Pancreas (tissue), 10 donors: ENCODE data around the gene COL5A1. TPM values are rescaled to one million over a fixed set of nuclear protein-coding genes. Genes with fewer than 3 reads are reported as not detected.

Experiments
- ATAC-seq, 4 donors: fragments of 200-7000 bp; cut with Tn5 transposase; one replicate each; pipeline versions ENCODE4 v1.8.0 to v1.9.1; 2020; ENCODE audit warnings: mild to moderate bottlenecking in 4 of 4, moderate library complexity in 4 of 4
- DNase-seq, 6 donors: peaks; one replicate each; pipeline ENCODE4 v3.0.0-alpha.2; 2020
- FAIRE-seq: peaks from 2 replicates; lab custom pipeline; 2012; peaks lifted over from hg19 to GRCh38; lab: Jason Lieb, UNC
- H3K27ac ChIP-seq, 4 donors: fragments of 200-600 bp; sonication (generic); 1 replicate in 3 of 4; 2 replicates in 1 of 4; pipeline versions ENCODE4 v1.5.0 to v1.8.0; 2020
- H3K27me3 ChIP-seq, 4 donors: fragments of 200-600 bp; one replicate each; pipeline ENCODE4 v1.8.0; 2021
- H3K36me3 ChIP-seq, 3 donors: fragments of 200-600 bp; sonication (generic) in 1 of 3; one replicate each; pipeline versions ENCODE4 v1.5.0 to v1.8.0; 2020 to 2021
- H3K4me1 ChIP-seq, 3 donors: fragments of 200-600 bp; one replicate each; pipeline ENCODE4 v1.8.0; 2021
- H3K4me3 ChIP-seq, 4 donors: fragments of 200-600 bp; sonication (generic) in 2 of 4; one replicate each; pipeline versions ENCODE4 v1.5.0 to v1.8.0; 2020 to 2021
- H3K9me3 ChIP-seq, 4 donors: fragments of 200-600 bp; one replicate each; pipeline ENCODE4 v1.8.0; 2021
- CTCF ChIP-seq, 4 donors: fragments of 200-600 bp; sonication (generic) in 3 of 4; IDR thresholded peaks; one replicate each; pipeline versions ENCODE4 v1.5.0 to v1.8.0; 2021; ENCODE audit warnings: antibody characterized with exemption in 4 of 4
- WGBS, 2 donors: extraction: QIAGEN DNeasy Blood & Tissue Kit; methylation state at CpG; one replicate each; pipeline ENCODE4 v1.1.7; 2013; 5-methylcytosine and 5-hydroxymethylcytosine counted together
- intact Hi-C, 3 donors: fragments of 100-400 bp; cut with DNase I; formaldehyde crosslinking; loops; one replicate each; pipeline versions ENCODE4 v1.11.1 to v1.14.2; 2022
- polyA plus RNA-seq, 2 donors: library from polyadenylated mRNA; stranded (reverse); fragments of 200-250 nt; gene quantifications; one replicate each; pipeline ENCODE4 v1.2.3, GENCODE V29; 2013
- total RNA-seq, 6 donors: library from RNA; stranded (reverse); fragmentation: NEBNext Ultra II Directional in 4 of 6; extraction: Animal tissue kit (Norgen Biotek cat#: 25700) in 4 of 6; gene quantifications; one replicate each; pipeline versions ENCODE4 v1.2.1 to v1.2.4, GENCODE V29; 2021 to 2023
- donor health status: healthy with polysubstance abuse.
- donor health status: DM: no; HTN: no; CAD: no; lungs with moderate emphysema.
- donor health status: DM: no; HTN: no; CAD: no.
- donor health status: control.
- donor health status: control.
- donor health status: Bipolar disorder and iron deficiency.
- donor health status: DM: yes; HTN: yes; CAD: no.
- donor health status: DM: no; HTN: no; CAD: no.
- donor health status: DM: no; HTN: no; CAD: no.
- donor health status: DM: yes; HTN: yes; CAD: no.

Gene COL5A1
- total and polyA plus RNA-seq, 8 donors = 1.2 to 62.8 (median 3.5) TPM

GRCh38 chr9:134870746-134871662 is 229.4 kb downstream of the COL5A1 start:
- no peaks in the 10 kb centered on the region for H3K36me3 ChIP-seq
- ATAC-seq (no peak), DNase-seq (peak in 1 of 6 donors; percentile 26), FAIRE-seq (no peak)
- no peaks in the 10 kb centered on the region for H3K4me1 ChIP-seq
- WGBS, 2 donors = 55 to 65% methylated on average over 28 to 30 of the region's 30 CpGs
- no peaks in the 10 kb centered on the region for H3K27me3 ChIP-seq
- intact Hi-C loops = no loop called here
- H3K9me3 ChIP-seq = no peaks in the 10 kb centered on the region
- H3K27ac ChIP-seq = no peak overlapping the region
- TF ChIP-seq CTCF (IDR thresholded peaks at IDR 0.05) = no peak
- H3K4me3 ChIP-seq = no peak overlapping the region

- Histone ChIP-seq H3K36me3 (no peaks in the 10 kb centered on the region), H3K4me1 (no peaks in the 10 kb centered on the region), H3K27me3 (no peaks in the 10 kb centered on the region), H3K27ac (no peak overlapping the region), H3K9me3 (no peaks in the 10 kb centered on the region), H3K4me3 (no peak overlapping the region)
- intact Hi-C loops = no loop called here
- WGBS, 2 donors = 56 to 61% methylated on average over 16 of the region's 16 CpGs
- TF ChIP-seq CTCF (IDR thresholded peaks at IDR 0.05) = no peak
- FAIRE-seq (no peak), DNase-seq (no peak), ATAC-seq (peak in 1 of 4 donors; percentile 17)
These were observed 230.2 kb downstream of the COL5A1 start for GRCh38 chr9:134871697-134872340.

GRCh38 chr9:134872482-134873231 is 231.1 kb downstream of the COL5A1 start:
- intact Hi-C loops = no loop called here
- Histone ChIP-seq H3K4me3 (no peak overlapping the region), H3K9me3 (no peaks in the 10 kb centered on the region), H3K27ac (no peak overlapping the region), H3K36me3 (no peaks in the 10 kb centered on the region), H3K4me1 (no peaks in the 10 kb centered on the region), H3K27me3 (no peaks in the 10 kb centered on the region)
- WGBS, 2 donors = 60 to 68% methylated on average over 24 of the region's 24 CpGs
- FAIRE-seq (no peak), ATAC-seq (no peak), DNase-seq (no peak)
- no peak for TF ChIP-seq CTCF (IDR thresholded peaks at IDR 0.05)

GRCh38 chr9:134875371-134875770 is 233.8 kb downstream of the COL5A1 start:
- DNase-seq (no peak), FAIRE-seq (no peak), ATAC-seq (no peak)
- TF ChIP-seq CTCF (IDR thresholded peaks at IDR 0.05) = no peak
- intact Hi-C loops = no loop called here
- H3K27ac ChIP-seq = no peak overlapping the region
- H3K9me3 ChIP-seq = no peaks in the 10 kb centered on the region
- WGBS, 2 donors = 47 to 65% methylated on average over 1 of the region's 1 CpG
- H3K36me3 ChIP-seq = no peaks in the 10 kb centered on the region
- no peaks in the 10 kb centered on the region for H3K27me3 ChIP-seq
- no peaks in the 10 kb centered on the region for H3K4me1 ChIP-seq
- no peak overlapping the region for H3K4me3 ChIP-seq
